GM19438 (cell line): ENCODE measurements around the gene ZSCAN22.
"Not testable (repeated sequence)": the region's sequence is repeated elsewhere in the genome, so short reads cannot be mapped to it uniquely, and the experiment has no call there.

ENCODE experiments used
- ATAC-seq: cut with Tn5 transposase; IDR thresholded peaks from one replicate; pipeline ENCODE4 v1.9.1; 2021; ENCODE audit warnings: low read depth; ENCODE audit not compliant: unreplicated experiment

ZSCAN22 gene

GRCh38 chr19:58317476-58318072 is 9.2 kb upstream of the ZSCAN22 start:
- ATAC-seq: no peak

GRCh38 chr19:58318297-58318696 is 8.5 kb upstream of the ZSCAN22 start:
- ATAC-seq: no peak

- ATAC-seq: no peak
Observed at GRCh38 chr19:58319241-58319640, 7.6 kb upstream of the ZSCAN22 start.

GRCh38 chr19:58325311-58326022 is 1.3 kb upstream of the ZSCAN22 start:
- ATAC-seq: no peak

GRCh38 chr19:58326501-58326913 is 287 bp upstream of the ZSCAN22 start:
- no peak for ATAC-seq

- ATAC-seq: no peak
Observed at GRCh38 chr19:58328999-58329398, 2.2 kb downstream of the ZSCAN22 start.

- ATAC-seq: no peak
Observed at GRCh38 chr19:58330458-58330857, 3.7 kb downstream of the ZSCAN22 start.

GRCh38 chr19:58332697-58333096 is 5.9 kb downstream of the ZSCAN22 start:
- ATAC-seq: no peak

- ATAC-seq: no peak
Observed at GRCh38 chr19:58334691-58335249, 8.0 kb downstream of the ZSCAN22 start.

- no peak for ATAC-seq
Observed at GRCh38 chr19:58335630-58336029, 8.8 kb downstream of the ZSCAN22 start.

GRCh38 chr19:58336216-58336615 is 9.4 kb downstream of the ZSCAN22 start:
- no peak for ATAC-seq

GRCh38 chr19:58336820-58337219 is 10.0 kb downstream of the ZSCAN22 start:
- ATAC-seq: no peak

GRCh38 chr19:58338336-58338735 is 11.5 kb downstream of the ZSCAN22 start:
- ATAC-seq: no peak

- ATAC-seq: no peak
Observed at GRCh38 chr19:58338825-58339558, 12.2 kb downstream of the ZSCAN22 start.

GRCh38 chr19:58345558-58345957 is 18.8 kb downstream of the ZSCAN22 start:
- no peak for ATAC-seq

- peak; percentile 85 for ATAC-seq
Observed at GRCh38 chr19:58346961-58347929, 20.5 kb downstream of the ZSCAN22 start.

GRCh38 chr19:58348080-58348479 is 21.3 kb downstream of the ZSCAN22 start:
- not testable (repeated sequence) for ATAC-seq

GRCh38 chr19:58349590-58349989 is 22.8 kb downstream of the ZSCAN22 start:
- no peak for ATAC-seq

GRCh38 chr19:58350001-58350861 is 23.4 kb downstream of the ZSCAN22 start:
- ATAC-seq: no peak
